HFF-Myc (cell line): ENCODE results near the gene LAMB3.

Experiments used
- DNase-seq: peaks from one replicate; pipeline ENCODE4 v3.0.0-alpha.2; 2011; ENCODE audit warnings: low read depth; ENCODE audit errors: extremely low read depth
- H3K4me3 ChIP-seq: replicated peaks from 2 replicates; pipeline ENCODE4 v1.5.1; 2011; ENCODE audit warnings: low read depth, mild to moderate bottlenecking, control low read depth, low read length
- CTCF ChIP-seq: IDR thresholded peaks from 2 replicates; pipeline ENCODE4 v1.5.1; 2012; ENCODE audit warnings: mild to moderate bottlenecking, low read depth, low read length, control low read depth; ENCODE audit errors: missing control alignments

The LAMB3 gene

GRCh38 chr1:209652873-209653401 is 712 bp upstream of the LAMB3 start:
- TF ChIP-seq CTCF: no peak
- H3K4me3 ChIP-seq: no peak overlapping the region
- no peak for DNase-seq

- no peak overlapping the region for H3K4me3 ChIP-seq
- peak; percentile 54 for DNase-seq
- no peak for TF ChIP-seq CTCF
These were observed 1.1 kb downstream of the LAMB3 start for GRCh38 chr1:209651138-209651587.

GRCh38 chr1:209650454-209650853 is 1.8 kb downstream of the LAMB3 start:
- DNase-seq: no peak
- no peak overlapping the region for H3K4me3 ChIP-seq
- TF ChIP-seq CTCF: no peak

- no peak overlapping the region for H3K4me3 ChIP-seq
- TF ChIP-seq CTCF: no peak
- DNase-seq: peak; percentile 85
These were observed 3.1 kb downstream of the LAMB3 start for GRCh38 chr1:209648931-209649776.

- H3K4me3 ChIP-seq: no peak overlapping the region
- no peak for TF ChIP-seq CTCF
- DNase-seq: no peak
These were observed 3.9 kb downstream of the LAMB3 start for GRCh38 chr1:209648346-209648745.

GRCh38 chr1:209647156-209647555 is 5.1 kb downstream of the LAMB3 start:
- DNase-seq: no peak

More at GRCh38 chr1:209647156-209647555, 5.1 kb downstream of the LAMB3 start:
- H3K4me3 ChIP-seq: no peak overlapping the region
- no peak for TF ChIP-seq CTCF
